ENCODE results near the gene FBXL16. TPM values are rescaled to one million over a fixed set of nuclear protein-coding genes. Genes with fewer than 3 reads are reported as not detected.

Gene FBXL16
- total and polyA plus RNA-seq, 4 donors, result under 0.01 to 0.14 TPM; not detected in 2

DNA sequence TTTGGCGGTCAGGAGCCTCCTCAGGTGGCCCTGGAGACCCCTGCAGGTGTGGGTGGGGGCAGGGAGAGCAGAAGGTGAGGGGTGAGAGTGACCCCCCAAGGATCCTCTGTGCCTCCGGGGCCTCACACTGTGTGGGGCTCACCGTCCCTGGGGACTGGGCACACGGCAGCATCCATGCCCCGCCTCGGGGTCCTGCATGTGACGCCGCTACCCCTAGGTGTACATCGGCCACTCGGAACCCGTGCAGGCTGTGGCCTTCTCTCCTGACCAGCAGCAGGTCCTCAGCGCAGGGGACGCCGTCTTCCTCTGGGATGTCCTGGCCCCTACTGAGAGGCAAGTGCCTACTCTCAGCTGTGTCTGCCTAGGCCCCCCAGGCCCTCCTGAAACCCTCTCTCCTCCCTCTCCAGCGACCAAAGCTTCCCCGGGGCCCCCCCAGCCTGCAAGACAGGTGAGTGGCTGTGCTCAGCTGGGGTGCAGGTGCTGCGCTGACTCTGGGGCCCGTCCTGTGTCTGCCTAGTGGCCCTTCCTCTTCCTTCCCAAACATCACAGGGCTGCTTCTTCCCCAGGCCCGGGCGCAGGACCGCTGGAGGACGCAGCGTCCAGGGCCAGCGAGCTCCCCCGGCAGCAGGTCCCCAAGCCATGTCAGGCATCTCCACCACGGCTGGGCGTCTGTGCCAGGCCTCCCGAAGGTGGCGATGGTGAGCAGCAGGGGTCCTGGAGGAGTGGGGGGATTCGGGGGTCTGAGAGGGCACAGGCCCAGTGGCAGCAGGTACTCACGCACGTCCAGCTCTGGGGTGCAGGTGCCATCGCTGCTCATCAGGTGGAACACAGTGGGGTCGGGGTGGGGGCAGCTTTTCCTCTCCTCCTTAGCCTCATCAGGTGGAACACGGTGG, 46.7 kb downstream of the FBXL16 start:
- TF ChIP-seq SP1 (IDR thresholded peaks at IDR 0.05) (no peak), GABPA (IDR thresholded peaks at IDR 0.05 in 1 of 2, conservative IDR thresholded peaks at IDR 0.05 in 1 of 2) (no peak), RXRA (IDR thresholded peaks at IDR 0.05) (no peak), TAF1 (conservative IDR thresholded peaks at IDR 0.05) (no peak), HNF4G (IDR thresholded peaks at IDR 0.05) (no peak), FOXA2 (IDR thresholded peaks at IDR 0.05) (no peak), EGR1 (IDR thresholded peaks at IDR 0.05; ENCODE audit: low read depth in 2 of 2) (no peak), RAD21 (IDR thresholded peaks at IDR 0.05) (no peak), NR2F2 (IDR thresholded peaks at IDR 0.05) (no peak), FOXA1 (IDR thresholded peaks at IDR 0.05) (no peak), HNF4A (conservative IDR thresholded peaks at IDR 0.05) (no peak)
- TF ChIP-seq, protein P1, sequence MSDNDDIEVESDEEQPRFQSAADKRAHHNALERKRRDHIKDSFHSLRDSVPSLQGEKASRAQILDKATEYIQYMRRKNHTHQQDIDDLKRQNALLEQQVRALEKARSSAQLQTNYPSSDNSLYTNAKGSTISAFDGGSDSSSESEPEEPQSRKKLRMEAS (IDR thresholded peaks at IDR 0.05), result no peak
- TF ChIP-seq, protein P2, sequence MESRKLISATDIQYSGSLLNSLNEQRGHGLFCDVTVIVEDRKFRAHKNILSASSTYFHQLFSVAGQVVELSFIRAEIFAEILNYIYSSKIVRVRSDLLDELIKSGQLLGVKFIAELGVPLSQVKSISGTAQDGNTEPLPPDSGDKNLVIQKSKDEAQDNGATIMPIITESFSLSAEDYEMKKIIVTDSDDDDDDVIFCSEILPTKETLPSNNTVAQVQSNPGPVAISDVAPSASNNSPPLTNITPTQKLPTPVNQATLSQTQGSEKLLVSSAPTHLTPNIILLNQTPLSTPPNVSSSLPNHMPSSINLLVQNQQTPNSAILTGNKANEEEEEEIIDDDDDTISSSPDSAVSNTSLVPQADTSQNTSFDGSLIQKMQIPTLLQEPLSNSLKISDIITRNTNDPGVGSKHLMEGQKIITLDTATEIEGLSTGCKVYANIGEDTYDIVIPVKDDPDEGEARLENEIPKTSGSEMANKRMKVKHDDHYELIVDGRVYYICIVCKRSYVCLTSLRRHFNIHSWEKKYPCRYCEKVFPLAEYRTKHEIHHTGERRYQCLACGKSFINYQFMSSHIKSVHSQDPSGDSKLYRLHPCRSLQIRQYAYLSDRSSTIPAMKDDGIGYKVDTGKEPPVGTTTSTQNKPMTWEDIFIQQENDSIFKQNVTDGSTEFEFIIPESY (IDR thresholded peaks at IDR 0.05), result no peak
- TF ChIP-seq, protein P3, sequence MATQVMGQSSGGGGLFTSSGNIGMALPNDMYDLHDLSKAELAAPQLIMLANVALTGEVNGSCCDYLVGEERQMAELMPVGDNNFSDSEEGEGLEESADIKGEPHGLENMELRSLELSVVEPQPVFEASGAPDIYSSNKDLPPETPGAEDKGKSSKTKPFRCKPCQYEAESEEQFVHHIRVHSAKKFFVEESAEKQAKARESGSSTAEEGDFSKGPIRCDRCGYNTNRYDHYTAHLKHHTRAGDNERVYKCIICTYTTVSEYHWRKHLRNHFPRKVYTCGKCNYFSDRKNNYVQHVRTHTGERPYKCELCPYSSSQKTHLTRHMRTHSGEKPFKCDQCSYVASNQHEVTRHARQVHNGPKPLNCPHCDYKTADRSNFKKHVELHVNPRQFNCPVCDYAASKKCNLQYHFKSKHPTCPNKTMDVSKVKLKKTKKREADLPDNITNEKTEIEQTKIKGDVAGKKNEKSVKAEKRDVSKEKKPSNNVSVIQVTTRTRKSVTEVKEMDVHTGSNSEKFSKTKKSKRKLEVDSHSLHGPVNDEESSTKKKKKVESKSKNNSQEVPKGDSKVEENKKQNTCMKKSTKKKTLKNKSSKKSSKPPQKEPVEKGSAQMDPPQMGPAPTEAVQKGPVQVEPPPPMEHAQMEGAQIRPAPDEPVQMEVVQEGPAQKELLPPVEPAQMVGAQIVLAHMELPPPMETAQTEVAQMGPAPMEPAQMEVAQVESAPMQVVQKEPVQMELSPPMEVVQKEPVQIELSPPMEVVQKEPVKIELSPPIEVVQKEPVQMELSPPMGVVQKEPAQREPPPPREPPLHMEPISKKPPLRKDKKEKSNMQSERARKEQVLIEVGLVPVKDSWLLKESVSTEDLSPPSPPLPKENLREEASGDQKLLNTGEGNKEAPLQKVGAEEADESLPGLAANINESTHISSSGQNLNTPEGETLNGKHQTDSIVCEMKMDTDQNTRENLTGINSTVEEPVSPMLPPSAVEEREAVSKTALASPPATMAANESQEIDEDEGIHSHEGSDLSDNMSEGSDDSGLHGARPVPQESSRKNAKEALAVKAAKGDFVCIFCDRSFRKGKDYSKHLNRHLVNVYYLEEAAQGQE (IDR thresholded peaks at IDR 0.05), result no peak
- TF ChIP-seq, protein P4, sequence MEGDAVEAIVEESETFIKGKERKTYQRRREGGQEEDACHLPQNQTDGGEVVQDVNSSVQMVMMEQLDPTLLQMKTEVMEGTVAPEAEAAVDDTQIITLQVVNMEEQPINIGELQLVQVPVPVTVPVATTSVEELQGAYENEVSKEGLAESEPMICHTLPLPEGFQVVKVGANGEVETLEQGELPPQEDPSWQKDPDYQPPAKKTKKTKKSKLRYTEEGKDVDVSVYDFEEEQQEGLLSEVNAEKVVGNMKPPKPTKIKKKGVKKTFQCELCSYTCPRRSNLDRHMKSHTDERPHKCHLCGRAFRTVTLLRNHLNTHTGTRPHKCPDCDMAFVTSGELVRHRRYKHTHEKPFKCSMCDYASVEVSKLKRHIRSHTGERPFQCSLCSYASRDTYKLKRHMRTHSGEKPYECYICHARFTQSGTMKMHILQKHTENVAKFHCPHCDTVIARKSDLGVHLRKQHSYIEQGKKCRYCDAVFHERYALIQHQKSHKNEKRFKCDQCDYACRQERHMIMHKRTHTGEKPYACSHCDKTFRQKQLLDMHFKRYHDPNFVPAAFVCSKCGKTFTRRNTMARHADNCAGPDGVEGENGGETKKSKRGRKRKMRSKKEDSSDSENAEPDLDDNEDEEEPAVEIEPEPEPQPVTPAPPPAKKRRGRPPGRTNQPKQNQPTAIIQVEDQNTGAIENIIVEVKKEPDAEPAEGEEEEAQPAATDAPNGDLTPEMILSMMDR (IDR thresholded peaks at IDR 0.05; ENCODE audit: low read depth, low read length, missing input control), result no peak
- TF ChIP-seq, protein P5, sequence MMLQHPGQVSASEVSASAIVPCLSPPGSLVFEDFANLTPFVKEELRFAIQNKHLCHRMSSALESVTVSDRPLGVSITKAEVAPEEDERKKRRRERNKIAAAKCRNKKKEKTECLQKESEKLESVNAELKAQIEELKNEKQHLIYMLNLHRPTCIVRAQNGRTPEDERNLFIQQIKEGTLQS (IDR thresholded peaks at IDR 0.05), result no peak
- H3K4me1 ChIP-seq (ENCODE audit: control insufficient read depth in 4 of 4, insufficient read depth in 4 of 4, low read length in 3 of 4), result peaks cover 10 to 23% (median 15%) of the 10 kb centered on the region in 4 donors
- H3K4me3 ChIP-seq (ENCODE audit: low read depth in 1 of 3, low read length in 3 of 3), result no peak overlapping the region
- H3K9ac ChIP-seq (ENCODE audit: low read depth in 1 of 2, low read length in 2 of 2), result no peak overlapping the region
- no peak overlapping the region for H3K27ac ChIP-seq (ENCODE audit: low read depth in 1 of 2, low read length in 2 of 2)
- no peak for DNase-seq (ENCODE audit: low spot score)
- no peaks in the 10 kb centered on the region for H3K27me3 ChIP-seq (ENCODE audit: control insufficient read depth in 4 of 4, insufficient read depth in 4 of 4, low read length in 3 of 4)
- H3K36me3 ChIP-seq (ENCODE audit: control insufficient read depth in 4 of 4, insufficient read depth in 3 of 4, low read depth in 1 of 4, low read length in 3 of 4), result peaks cover 0 to 6% (median 1%) of the 10 kb centered on the region in 4 donors
- H3K9me3 ChIP-seq (ENCODE audit: control insufficient read depth in 4 of 4, low read length in 3 of 4), result no peaks in the 10 kb centered on the region
- 96% methylated on average over 35 of the region's 35 CpGs for WGBS

Data from liver (tissue), 9 donors.